ENCODE results near the gene CLCN7.
A peak's percentile ranks its signal among the peaks of the same experiment; 100 is the strongest.

CLCN7 gene, protein sequence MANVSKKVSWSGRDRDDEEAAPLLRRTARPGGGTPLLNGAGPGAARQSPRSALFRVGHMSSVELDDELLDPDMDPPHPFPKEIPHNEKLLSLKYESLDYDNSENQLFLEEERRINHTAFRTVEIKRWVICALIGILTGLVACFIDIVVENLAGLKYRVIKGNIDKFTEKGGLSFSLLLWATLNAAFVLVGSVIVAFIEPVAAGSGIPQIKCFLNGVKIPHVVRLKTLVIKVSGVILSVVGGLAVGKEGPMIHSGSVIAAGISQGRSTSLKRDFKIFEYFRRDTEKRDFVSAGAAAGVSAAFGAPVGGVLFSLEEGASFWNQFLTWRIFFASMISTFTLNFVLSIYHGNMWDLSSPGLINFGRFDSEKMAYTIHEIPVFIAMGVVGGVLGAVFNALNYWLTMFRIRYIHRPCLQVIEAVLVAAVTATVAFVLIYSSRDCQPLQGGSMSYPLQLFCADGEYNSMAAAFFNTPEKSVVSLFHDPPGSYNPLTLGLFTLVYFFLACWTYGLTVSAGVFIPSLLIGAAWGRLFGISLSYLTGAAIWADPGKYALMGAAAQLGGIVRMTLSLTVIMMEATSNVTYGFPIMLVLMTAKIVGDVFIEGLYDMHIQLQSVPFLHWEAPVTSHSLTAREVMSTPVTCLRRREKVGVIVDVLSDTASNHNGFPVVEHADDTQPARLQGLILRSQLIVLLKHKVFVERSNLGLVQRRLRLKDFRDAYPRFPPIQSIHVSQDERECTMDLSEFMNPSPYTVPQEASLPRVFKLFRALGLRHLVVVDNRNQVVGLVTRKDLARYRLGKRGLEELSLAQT

DNA sequence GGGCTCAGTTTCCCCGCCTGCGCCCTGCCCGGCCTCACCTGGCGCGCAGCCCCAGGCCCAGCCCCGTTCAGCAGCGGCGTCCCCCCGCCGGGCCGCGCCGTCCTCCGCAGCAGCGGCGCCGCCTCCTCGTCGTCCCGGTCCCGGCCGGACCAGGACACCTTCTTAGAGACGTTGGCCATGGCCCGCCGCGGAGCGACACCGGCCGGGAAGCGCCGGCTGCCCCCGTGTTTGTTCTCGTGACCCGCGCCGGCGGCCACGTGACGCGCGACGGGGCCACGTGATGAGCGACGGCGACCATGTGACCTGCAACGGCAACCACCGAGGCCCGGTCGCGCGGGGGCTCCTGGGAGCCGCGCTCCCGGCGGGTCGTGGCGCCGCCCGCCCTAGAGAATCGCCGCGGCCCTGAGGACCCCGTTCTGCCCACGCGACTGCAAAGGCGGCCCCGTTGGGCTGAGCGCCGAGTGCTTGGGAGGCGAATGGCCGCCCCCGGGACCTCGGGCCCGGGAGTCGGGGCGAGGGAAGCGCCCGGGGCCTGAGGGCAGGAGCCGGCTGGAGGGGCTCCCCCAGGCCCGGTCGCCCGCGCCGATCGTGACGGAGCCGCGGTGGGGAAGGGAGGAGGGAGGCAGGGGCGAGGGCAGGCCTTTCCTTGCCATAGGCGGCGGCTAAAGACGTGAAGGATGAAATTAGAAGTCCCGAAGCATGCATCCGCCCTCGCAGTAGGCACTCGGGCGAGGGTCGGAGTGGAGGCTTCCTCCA, at the start of gene CLCN7:
Gene CLCN7, minus strand, starts transcription at position 233 of the 756 bp plus-strand sequence. Its CDS starts 54 bp downstream, at position 179.
- peak; percentile 38 for DNase-seq

GRCh38 chr16:1524366-1524765, 49.5 kb upstream of the CLCN7 start:
- no peak for DNase-seq

DNA sequence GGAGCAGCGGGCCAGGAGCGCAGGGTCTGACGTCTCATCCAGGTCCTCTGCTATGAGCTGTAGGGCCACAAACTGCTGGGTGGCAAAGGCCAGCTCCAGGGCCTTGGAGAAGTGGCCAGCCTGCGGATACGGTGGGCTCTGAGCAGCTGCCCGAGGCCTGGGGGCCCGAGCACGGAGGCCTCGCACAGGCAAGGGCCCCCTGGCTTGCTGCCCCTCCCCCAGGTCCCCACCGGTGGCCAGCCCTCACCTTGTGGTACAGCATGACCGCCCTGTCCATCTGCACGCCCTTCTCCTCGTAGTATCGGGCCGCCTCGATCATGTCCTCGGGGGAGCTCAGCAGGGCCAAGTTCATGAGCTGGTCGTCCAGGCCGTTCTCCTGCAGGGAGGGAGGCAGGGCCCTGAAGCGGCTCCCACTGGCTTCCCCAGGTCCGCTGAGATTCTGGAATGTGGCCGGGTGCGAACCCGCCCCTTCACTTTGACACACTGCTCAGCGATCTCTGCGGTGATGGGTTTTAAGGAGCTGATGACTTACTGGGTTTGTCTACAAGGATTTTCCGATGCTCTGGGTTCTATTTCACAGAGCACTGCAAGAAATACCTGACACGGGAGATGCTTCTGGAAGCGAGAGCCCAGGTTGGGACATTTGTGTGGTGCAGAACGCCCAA, 48.9 kb upstream of the CLCN7 start:
- no peak for DNase-seq

DNA sequence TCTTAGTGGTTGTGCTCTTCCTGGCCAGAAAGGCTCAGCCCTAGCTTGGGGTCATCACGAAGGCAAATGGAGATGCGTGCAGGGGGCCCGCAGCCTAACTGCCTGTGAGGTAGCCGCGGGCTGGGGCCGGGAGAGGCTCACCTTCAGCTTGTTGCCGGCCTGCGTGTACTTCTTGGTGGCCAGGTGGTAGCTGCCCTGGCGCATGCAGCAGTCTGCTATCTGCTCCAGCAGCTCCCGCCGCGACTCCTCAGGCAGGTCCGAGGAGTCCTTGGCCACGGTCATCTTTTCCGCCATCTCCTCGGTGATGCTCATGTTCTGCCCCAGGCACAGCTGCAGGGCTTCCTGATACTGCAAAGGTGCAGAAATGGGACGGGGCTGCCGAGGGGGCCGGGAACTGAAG, 45.6 kb upstream of the CLCN7 start:
- DNase-seq = no peak

GRCh38 chr16:1519831-1520230, 45.0 kb upstream of the CLCN7 start:
- no peak for DNase-seq

GRCh38 chr16:1518626-1519135, 43.9 kb upstream of the CLCN7 start:
- DNase-seq = no peak

DNA sequence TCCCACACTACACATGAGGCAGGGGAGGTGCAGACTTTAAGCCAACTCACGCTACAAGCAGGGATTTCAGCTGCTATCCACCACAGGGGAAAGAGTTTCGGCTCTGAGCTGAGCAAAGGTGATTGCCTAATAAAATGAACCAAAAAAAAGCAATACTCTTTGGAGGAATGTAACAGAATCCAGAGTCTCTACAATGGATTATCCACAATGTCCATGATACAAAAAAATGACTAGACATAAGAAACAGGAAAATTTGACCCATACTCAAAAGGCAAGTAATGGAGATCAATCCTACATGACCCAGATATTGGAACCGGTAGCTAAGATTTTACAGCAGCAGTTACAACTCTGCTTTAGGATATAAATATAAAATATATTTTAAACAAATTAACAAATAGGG, 39.7 kb upstream of the CLCN7 start:
- DNase-seq = no peak

GRCh38 chr16:1512774-1513173, 37.9 kb upstream of the CLCN7 start:
- DNase-seq = no peak

DNA sequence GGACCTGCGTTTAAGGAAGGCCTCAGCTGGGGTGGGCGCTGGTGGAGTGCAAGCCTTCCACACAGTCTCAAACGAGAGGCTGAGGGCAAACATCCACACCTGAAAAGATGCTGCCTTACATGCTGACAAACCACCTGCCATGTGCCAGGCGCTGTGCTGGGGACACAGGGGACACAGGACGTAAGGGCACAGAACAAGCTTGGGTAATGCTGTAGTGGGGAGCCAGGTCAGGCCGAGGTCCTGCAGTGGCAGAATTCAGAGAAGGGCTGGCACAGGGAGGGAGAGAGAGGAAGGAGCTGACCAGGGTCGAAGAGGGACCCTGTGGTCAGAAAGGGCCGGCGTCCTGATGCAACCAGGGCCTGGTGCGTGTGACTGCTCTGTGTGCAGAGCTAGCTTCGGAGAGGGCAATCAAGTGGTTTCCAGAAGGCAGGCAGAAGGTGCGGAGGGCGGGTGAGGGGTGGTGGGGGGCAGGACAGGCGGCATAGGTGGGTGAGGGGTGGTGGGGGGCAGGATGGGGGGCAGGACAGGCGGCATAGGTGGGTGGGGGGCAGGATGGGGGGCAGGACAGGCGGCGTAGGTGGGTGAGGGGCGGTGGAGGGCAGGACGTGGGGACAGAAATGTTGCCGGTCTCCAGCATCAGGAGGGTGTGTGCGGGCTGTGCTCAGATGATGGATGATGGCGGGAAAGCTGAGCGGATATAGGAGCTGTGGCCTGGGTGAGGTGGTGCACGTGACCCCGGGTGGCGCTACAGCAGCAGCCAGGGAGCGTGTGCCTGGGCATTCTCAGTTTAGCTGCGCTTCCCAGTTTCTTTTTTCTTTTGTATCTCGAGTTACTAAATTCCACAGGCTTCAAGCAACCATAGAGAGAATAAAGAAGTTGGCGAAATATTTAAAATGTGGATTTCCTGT, 37.1 kb upstream of the CLCN7 start:
- DNase-seq = no peak

GRCh38 chr16:1510941-1511351, 36.1 kb upstream of the CLCN7 start:
- no peak for DNase-seq

- no peak for DNase-seq
Measured at GRCh38 chr16:1510272-1510671, 35.4 kb upstream of the CLCN7 start.

- no peak for DNase-seq
Measured at GRCh38 chr16:1509307-1510221, 34.7 kb upstream of the CLCN7 start.

DNA sequence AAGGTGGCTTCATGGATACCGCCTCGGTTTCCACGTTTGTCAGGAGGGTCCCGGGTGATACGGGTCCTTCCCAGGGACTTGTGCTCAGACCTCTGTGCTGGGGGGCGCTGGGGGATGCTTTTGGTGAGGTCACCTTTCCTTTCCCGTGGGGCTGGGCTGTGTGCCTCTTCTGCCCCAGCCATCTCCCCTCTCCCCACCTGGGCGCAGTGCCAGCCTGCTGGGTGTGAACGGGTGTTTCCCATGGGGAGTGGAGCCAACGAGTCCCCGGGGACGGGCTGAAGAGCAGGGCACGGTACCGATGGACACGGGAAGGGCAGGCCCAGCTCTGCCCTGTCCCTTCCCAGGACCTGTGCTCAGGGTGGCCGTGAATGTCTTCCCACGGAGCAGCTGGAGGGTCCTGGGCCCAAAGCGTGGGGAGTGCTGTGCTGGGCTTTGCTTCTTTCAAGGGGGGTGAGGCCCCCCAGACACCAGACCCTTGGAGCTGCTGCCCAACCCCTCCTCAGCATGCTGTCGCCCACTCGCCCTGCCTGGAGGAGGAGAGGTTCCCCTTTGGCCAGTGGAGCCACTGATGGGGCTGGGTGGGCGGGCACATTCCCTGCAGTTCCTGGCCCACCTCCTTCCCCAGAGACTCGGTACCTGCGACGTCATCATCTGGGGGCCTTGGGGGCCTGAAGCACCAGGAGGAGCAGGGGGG, 33.8 kb upstream of the CLCN7 start:
- no peak for DNase-seq

GRCh38 chr16:1506494-1507213, 31.8 kb upstream of the CLCN7 start:
- DNase-seq = no peak

DNA sequence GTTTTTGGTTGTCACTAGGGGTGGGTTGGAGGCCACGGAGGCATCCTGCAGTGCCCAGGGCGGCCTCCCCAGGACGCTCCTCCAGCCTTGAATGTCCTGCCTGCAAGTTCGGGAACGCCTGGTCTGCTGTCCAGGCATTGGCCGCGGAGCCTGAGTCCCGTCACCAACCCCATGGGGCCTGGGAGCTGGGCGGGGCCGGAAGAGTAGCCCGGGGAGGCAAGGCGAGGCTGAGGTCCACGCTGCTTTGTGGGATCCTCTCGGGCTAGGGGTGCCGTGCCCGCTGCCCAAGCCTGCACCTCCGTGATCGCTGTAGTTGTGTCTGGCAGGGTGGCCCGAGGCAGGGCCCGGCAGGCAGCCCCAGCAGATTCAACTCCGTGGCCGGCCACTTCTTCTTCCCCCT, 31.1 kb upstream of the CLCN7 start:
- DNase-seq = no peak

GRCh38 chr16:1505073-1505844, 30.4 kb upstream of the CLCN7 start:
- DNase-seq = no peak

- no peak for DNase-seq
Measured at GRCh38 chr16:1503110-1503955, 28.5 kb upstream of the CLCN7 start.
